Type B pancreatic cell (in vitro differentiated cells): ENCODE measurements around the gene ARMH3. TPM values are rescaled to one million over a fixed set of nuclear protein-coding genes. Genes with fewer than 3 reads are reported as not detected.
"Not testable (repeated sequence)": the region's sequence is repeated elsewhere in the genome, so short reads cannot be mapped to it uniquely, and the experiment has no call there.

ENCODE experiments used
- DNase-seq: peaks from one replicate; pipeline ENCODE4 v3.0.0; 2021; ENCODE audit warnings: mixed read lengths; ENCODE audit not compliant: unreplicated experiment; ENCODE audit errors: extremely low spot score
- H3K27ac Mint-ChIP-seq: 2 replicates; pipeline ENCODE4 v1.8.0; 2021; ENCODE audit warnings: mild to moderate bottlenecking, mixed read lengths
- H3K27me3 Mint-ChIP-seq: 2 replicates; pipeline ENCODE4 v1.8.0; 2021; ENCODE audit warnings: mixed read lengths
- H3K36me3 Mint-ChIP-seq: 2 replicates; pipeline ENCODE4 v1.8.0; 2021; ENCODE audit warnings: mixed read lengths
- H3K4me1 Mint-ChIP-seq: one replicate; pipeline ENCODE4 v1.8.0; 2021; ENCODE audit warnings: mixed read lengths; ENCODE audit not compliant: unreplicated experiment
- H3K4me3 Mint-ChIP-seq: 2 replicates; pipeline ENCODE4 v1.8.0; 2021; ENCODE audit warnings: mild to moderate bottlenecking, mixed read lengths
- H3K9me3 Mint-ChIP-seq: 2 replicates; pipeline ENCODE4 v1.8.0; 2021; ENCODE audit warnings: mixed read lengths
- CTCF ChIP-seq: fragments of 200-600 bp; sonication (generic); conservative IDR thresholded peaks from 2 replicates; pipeline ENCODE4 v1.5.0; 2021; ENCODE audit warnings: antibody characterized with exemption, mild to moderate bottlenecking
- total RNA-seq: library from RNA; stranded (reverse); gene quantifications from 2 replicates; pipeline ENCODE4 v1.2.1, GENCODE V29; 2021; ENCODE audit warnings: low replicate concordance

ARMH3 gene
- total RNA-seq, 1 donor from 2014 or later, result 22.2 TPM

- peaks cover 12% of the 10 kb centered on the region for H3K36me3 Mint-ChIP-seq
- H3K27me3 Mint-ChIP-seq, result no peaks in the 10 kb centered on the region
- H3K9me3 Mint-ChIP-seq, result no peaks in the 10 kb centered on the region
- no peak for TF ChIP-seq CTCF
- no peak for DNase-seq
- H3K4me1 Mint-ChIP-seq, result peaks cover 4% of the 10 kb centered on the region
- no peak overlapping the region for H3K27ac Mint-ChIP-seq
- no peak overlapping the region for H3K4me3 Mint-ChIP-seq
These were observed 17.6 kb downstream of the ARMH3 start for GRCh38 chr10:102038410-102038809.

- not testable (repeated sequence) for H3K4me3 Mint-ChIP-seq, H3K27ac Mint-ChIP-seq, H3K4me1 Mint-ChIP-seq, H3K9me3 Mint-ChIP-seq, DNase-seq, H3K27me3 Mint-ChIP-seq
- H3K36me3 Mint-ChIP-seq, result peaks cover 25% of the 10 kb centered on the region
These were observed 20.2 kb downstream of the ARMH3 start for GRCh38 chr10:102035807-102036206.

GRCh38 chr10:102033787-102034186 is 22.2 kb downstream of the ARMH3 start:
- H3K36me3 Mint-ChIP-seq, result peaks cover 25% of the 10 kb centered on the region
- H3K27ac Mint-ChIP-seq, result no peak overlapping the region
- H3K4me1 Mint-ChIP-seq, result no peaks in the 10 kb centered on the region
- H3K27me3 Mint-ChIP-seq, result no peaks in the 10 kb centered on the region
- H3K4me3 Mint-ChIP-seq, result no peak overlapping the region
- TF ChIP-seq CTCF, result no peak
- H3K9me3 Mint-ChIP-seq, result no peaks in the 10 kb centered on the region
- DNase-seq, result no peak

- Mint-ChIP-seq H3K4me1 (no peaks in the 10 kb centered on the region), H3K27ac (no peak overlapping the region), H3K4me3 (no peak overlapping the region), H3K36me3 (peaks cover 25% of the 10 kb centered on the region), H3K27me3 (no peaks in the 10 kb centered on the region), H3K9me3 (no peaks in the 10 kb centered on the region)
- no peak for DNase-seq
- TF ChIP-seq CTCF, result no peak
These were observed 28.7 kb downstream of the ARMH3 start for GRCh38 chr10:102027261-102027660.

- Mint-ChIP-seq H3K36me3 (peaks cover 28% of the 10 kb centered on the region), H3K27me3 (no peaks in the 10 kb centered on the region)
- no peak for TF ChIP-seq CTCF
These were observed 31.2 kb downstream of the ARMH3 start for GRCh38 chr10:102024799-102025198.

GRCh38 chr10:102020938-102021337 is 35.0 kb downstream of the ARMH3 start:
- no peak overlapping the region for H3K4me3 Mint-ChIP-seq
- no peak for TF ChIP-seq CTCF
- H3K27me3 Mint-ChIP-seq, result no peaks in the 10 kb centered on the region

More at GRCh38 chr10:102024799-102025198, 31.2 kb downstream of the ARMH3 start:
- no peak for DNase-seq
- no peak overlapping the region for H3K4me3 Mint-ChIP-seq
- no peaks in the 10 kb centered on the region for H3K9me3 Mint-ChIP-seq
- H3K27ac Mint-ChIP-seq, result no peak overlapping the region
- no peaks in the 10 kb centered on the region for H3K4me1 Mint-ChIP-seq

More at GRCh38 chr10:102020938-102021337, 35.0 kb downstream of the ARMH3 start:
- Mint-ChIP-seq H3K4me1 (no peaks in the 10 kb centered on the region), H3K36me3 (peaks cover 17% of the 10 kb centered on the region), H3K27ac (no peak overlapping the region), H3K9me3 (no peaks in the 10 kb centered on the region)
- no peak for DNase-seq
